Fibroblast of mammary gland (primary cell): ENCODE data around the gene ERG.

Experiments used
- DNase-seq: peaks from one replicate; pipeline ENCODE4 v3.0.0-alpha.2; 2010; ENCODE audit warnings: low read depth
- H3K4me3 ChIP-seq: 2 replicates; pipeline ENCODE4 v1.5.1; 2011; ENCODE audit warnings: low read depth, mild to moderate bottlenecking, low read length, moderate library complexity; ENCODE audit not compliant: control insufficient read depth
- TF ChIP-seq, protein P1 (sequence below): conservative IDR thresholded peaks from 2 replicates; pipeline ENCODE4 v1.5.1; 2011; ENCODE audit warnings: low read depth, low read length, inconsistent platforms; ENCODE audit not compliant: control insufficient read depth, insufficient read depth

The ERG gene

DNA sequence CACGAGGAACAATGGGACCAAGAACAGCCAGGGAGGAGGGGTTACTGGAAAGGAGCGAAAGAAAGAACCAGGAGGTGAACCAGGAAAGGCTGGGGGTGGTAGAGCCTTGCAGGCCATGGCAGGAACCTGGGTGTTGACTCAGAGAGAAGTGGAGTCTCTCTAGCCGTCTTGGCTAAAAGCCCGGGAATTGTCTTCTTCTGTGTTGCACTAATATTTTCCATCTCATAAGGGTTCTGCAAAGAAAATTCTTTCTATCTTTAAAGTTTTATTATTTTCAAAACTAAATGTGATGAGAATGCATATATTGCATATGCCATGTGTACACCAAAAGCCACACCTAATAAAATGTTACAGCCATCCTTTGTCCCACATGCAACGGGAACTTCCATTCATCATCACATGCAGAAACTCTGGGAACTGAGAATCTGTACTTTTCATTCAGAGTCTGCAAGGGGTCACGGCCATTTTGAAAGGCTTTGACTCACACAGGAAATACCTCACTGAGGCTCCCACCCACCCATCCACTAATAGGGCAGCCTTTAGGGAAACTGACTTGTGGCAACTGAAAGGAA is 38.0 kb downstream of the ERG start:
- no peak overlapping the region for H3K4me3 ChIP-seq
- TF ChIP-seq, protein P1, sequence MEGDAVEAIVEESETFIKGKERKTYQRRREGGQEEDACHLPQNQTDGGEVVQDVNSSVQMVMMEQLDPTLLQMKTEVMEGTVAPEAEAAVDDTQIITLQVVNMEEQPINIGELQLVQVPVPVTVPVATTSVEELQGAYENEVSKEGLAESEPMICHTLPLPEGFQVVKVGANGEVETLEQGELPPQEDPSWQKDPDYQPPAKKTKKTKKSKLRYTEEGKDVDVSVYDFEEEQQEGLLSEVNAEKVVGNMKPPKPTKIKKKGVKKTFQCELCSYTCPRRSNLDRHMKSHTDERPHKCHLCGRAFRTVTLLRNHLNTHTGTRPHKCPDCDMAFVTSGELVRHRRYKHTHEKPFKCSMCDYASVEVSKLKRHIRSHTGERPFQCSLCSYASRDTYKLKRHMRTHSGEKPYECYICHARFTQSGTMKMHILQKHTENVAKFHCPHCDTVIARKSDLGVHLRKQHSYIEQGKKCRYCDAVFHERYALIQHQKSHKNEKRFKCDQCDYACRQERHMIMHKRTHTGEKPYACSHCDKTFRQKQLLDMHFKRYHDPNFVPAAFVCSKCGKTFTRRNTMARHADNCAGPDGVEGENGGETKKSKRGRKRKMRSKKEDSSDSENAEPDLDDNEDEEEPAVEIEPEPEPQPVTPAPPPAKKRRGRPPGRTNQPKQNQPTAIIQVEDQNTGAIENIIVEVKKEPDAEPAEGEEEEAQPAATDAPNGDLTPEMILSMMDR = no peak
- DNase-seq = peak; percentile 42

DNA sequence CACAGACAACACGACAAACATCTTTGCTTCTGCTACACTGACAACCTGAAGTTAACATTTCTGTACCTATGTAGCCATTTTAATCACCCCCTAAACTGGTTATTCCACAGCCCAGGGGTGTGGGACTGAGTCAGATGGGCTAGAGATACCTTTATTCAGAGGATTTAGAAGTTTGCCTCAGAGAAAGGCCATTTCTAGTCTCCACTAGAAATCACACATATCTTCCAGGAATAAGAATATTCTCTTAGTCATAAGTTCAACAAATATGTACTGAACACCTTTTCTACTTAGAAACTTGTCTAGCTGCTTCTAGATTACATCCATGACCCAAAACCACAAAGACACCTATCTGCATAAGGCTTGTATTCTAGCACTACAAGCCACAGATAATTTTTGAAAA is 38.8 kb downstream of the ERG start:
- TF ChIP-seq, protein P1 = no peak

DNA sequence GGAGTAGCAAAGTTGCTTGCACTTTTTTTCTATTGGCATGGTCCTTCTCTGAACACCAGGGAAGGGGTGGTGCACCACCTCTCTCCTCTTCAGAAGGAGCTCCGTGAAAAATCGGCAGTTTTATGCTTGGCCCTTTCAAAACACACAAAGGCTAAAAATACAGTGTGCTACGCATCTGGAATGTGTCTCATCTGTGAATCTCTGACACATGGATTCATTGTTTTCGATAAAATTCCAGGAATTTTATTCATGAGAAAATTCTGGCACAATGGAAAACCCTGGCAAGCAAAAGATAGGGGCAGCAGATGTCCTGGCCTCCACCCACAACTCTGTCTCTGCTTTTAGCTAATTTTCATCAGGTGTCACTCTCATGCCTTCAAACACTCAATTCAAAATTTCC is 42.9 kb downstream of the ERG start:
- no peak overlapping the region for H3K4me3 ChIP-seq
- DNase-seq = no peak
- TF ChIP-seq, protein P1 = no peak

More for the DNA sequence above, 38.8 kb downstream of the ERG start:
- DNase-seq = no peak
- no peak overlapping the region for H3K4me3 ChIP-seq

DNA sequence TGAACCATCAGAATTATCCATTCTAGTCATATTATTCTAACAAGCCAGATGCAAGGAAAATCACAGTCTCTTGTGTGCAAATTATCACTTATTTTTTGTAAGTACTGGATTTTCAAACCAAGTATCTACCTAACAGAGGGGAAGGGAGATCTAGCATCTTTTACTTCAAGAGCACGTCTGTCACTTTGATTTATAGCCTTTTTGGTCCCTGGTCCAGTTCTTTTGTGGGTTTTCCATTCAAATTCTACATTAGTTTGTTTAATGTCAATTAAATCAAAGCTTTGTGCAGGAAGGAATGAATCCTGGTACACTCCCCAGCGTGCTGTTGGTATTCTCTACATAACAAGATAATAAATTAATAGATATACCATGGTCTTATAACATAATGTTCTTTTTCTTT is 43.6 kb downstream of the ERG start:
- no peak for DNase-seq
- TF ChIP-seq, protein P1 = no peak
- H3K4me3 ChIP-seq = no peak overlapping the region

DNA sequence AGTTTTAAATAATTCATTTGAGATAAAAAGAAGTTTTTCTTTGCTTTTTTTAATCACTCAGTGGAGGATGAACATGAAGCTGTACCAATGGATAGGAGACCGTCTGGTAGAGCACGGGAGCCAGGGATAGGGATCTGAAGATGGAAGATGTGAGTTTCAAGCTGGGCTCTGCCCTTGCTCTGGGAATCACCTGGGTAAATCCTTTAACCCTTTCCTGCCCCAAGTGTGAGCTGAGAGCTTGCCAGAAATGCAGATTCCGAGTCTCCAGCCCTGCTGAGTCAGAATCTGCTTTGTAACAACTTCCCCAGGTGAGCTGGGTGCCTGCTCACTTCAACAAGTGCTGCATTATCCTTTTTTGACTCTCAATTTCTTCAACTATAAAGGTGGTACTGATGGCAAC is 44.1 kb downstream of the ERG start:
- DNase-seq = no peak
- no peak overlapping the region for H3K4me3 ChIP-seq
- TF ChIP-seq, protein P1 = no peak

DNA sequence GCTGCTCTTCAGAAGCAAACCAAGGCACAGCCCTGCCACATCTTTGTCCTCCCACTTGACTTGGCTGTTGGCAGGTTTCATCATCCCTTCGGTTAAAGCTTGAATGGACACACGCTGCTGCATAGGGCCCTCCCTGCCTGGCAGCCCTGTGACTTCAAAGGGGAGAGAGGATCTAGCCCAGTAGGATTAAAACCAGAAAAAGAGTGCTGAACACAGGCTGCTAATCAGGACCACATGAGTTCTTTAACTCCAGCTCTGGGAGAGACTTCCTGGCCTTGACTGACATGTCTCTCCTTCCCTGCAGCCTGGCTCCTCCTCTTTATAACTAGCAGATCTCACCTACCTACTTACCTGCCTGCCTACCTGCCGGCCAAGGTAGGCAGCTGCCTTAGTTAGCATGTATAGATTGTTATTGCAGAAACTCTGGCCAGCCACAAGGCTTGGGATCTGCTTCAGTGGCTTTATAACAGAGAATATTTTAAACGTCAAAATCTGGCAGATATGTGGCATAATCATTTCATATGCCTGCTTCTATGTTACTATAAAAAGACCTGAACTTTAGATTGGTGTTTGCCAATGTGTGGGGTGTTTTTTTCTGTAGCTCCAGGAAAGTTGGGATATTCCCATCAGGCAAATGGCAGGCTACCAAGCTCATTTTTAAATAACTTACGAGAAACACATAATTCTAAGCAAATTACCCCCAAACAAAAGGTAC is 49.4 kb downstream of the ERG start:
- DNase-seq = no peak
- TF ChIP-seq, protein P1 = no peak
- no peak overlapping the region for H3K4me3 ChIP-seq

DNA sequence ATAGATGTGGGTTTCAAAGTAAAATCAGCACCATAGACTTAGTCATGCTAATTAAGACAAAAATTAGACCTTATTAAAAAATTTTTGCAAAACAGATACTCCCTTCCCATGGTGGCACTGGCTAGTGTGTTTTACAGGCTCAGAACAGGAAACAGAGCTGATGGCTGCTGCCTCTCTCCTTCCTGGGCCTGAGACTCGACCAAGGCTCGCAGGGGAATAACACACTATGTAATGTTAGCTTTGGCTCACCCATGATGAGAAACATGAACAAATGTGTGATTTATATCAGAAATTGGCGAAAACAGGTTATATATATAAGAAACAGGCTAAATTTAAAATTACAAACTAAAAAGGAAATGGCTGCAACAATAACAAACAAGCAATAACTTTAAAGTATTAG is 50.7 kb downstream of the ERG start:
- no peak overlapping the region for H3K4me3 ChIP-seq
- TF ChIP-seq, protein P1 = no peak
- no peak for DNase-seq
